Measurements from ENCODE around the gene LRRC23.

Gene LRRC23

GRCh38 chr12:6957151-6957701 is 52.6 kb downstream of the LRRC23 start:
- no peak for DNase-seq (ENCODE audit: low read depth)

GRCh38 chr12:6957741-6958608 is 53.4 kb downstream of the LRRC23 start:
- DNase-seq (ENCODE audit: low read depth), result no peak

- no peak for DNase-seq (ENCODE audit: low read depth)
These were observed 54.0 kb downstream of the LRRC23 start for GRCh38 chr12:6958609-6959057.

- peak; percentile 61 for DNase-seq (ENCODE audit: low read depth)
These were observed 54.6 kb downstream of the LRRC23 start for GRCh38 chr12:6959058-6959804.

- no peak for DNase-seq (ENCODE audit: low read depth)
These were observed 55.4 kb downstream of the LRRC23 start for GRCh38 chr12:6959805-6960592.

- DNase-seq (ENCODE audit: low read depth), result no peak
These were observed 56.1 kb downstream of the LRRC23 start for GRCh38 chr12:6960593-6961277.

GRCh38 chr12:6961278-6961694 is 56.7 kb downstream of the LRRC23 start:
- DNase-seq (ENCODE audit: low read depth), result peak; percentile 93

- peak; percentile 48 for DNase-seq (ENCODE audit: low read depth)
These were observed 57.2 kb downstream of the LRRC23 start for GRCh38 chr12:6961695-6962284.

- DNase-seq (ENCODE audit: low read depth), result no peak
These were observed 57.8 kb downstream of the LRRC23 start for GRCh38 chr12:6962285-6963015.

GRCh38 chr12:6963016-6963731 is 58.6 kb downstream of the LRRC23 start:
- DNase-seq (ENCODE audit: low read depth), result no peak

Data from activated T-helper 9 cell treated with anti-CD3 and anti-CD28 coated beads, Interleukin-2, amount 50 U/mL, for 16 hours (primary cell).